ENCODE measurements around the gene CPLX1.

The CPLX1 gene

DNA sequence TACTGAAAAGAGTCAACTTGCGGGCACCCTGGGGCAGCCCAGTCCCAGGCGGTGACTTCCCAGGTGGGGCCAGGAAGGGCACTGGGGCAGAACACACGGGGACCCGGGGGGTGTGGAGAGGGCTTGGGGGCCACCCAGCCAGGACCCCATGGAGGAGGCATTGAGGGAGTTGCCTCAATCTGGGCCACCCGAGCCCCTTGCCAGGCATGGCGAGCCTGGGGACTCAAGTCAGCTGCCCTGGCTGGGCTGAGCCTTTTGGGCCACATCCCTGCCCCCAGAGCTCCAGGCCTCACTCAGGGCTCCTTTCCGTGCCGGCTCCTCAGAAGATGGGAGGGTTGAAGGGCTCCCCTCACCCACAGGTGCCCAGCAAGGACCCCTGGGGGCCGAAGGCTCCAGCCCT, 6.6 kb upstream of the CPLX1 start:
- DNase-seq (ENCODE audit: low spot score), result no peak

DNA sequence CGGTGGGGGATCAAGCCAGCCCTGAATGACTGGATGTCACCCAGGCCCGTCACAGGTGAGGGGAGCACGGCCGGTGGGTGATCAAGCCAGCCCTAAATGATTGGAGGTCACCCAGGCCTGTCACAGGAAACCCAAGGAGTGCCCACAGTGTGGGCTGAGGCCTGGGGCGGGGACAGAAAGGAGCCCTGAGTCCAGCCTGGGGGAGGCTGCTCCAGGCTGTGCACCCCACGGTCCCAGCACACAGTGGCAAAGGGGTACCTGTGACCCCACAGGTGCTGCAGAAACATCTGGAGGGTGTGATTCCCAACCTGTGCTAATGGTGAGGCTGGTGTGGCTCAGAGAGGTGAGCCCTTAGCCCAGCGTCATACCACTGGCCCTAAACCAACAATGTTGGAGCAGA, 6.2 kb upstream of the CPLX1 start:
- DNase-seq (ENCODE audit: low spot score), result no peak

- no peak for DNase-seq (ENCODE audit: low spot score)
These were observed 5.5 kb upstream of the CPLX1 start for GRCh38 chr4:831483-831805.

GRCh38 chr4:830601-831482, 4.9 kb upstream of the CPLX1 start:
- no peak for DNase-seq (ENCODE audit: low spot score)

DNA sequence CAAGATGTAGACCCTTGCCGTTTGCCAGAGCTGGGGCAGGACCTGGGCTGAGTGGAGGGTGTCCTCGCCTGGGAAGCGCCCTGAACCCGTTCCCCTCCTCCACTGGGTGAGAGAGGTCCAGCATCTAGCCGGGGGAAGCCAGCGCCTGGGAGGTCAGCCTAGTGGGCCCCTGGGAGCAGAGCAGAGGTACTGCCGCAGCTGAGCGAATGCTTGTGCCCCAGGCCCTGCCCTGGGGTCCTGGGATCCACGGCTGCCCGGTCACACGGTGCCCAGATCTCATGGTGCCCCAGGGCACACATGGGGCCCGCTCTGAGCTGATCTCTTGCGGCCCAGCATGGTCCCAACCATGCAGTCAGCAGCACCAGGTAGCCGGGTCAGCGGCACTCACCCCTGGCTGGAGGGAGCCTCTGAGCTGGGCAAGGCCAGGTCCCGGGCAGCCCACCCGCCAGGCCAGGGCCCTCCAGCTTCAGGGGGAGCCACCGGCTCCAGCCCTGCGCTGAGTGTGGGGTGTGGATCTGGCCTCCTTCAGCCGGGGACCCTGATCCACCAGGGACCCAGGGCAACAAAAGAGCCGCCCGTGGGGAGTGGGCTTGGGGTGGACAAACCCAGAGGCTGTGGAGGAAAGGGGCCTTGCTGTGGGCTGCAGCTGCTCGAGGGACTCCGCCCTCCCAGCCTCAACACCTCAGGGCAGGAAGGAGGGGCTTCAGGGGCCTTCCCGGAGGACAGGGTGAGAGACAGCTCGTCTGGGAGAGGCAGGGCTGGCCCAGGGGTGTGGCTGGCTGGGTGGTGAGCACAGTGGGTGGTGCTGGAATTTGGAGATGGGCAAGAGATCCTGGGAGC, 4.1 kb upstream of the CPLX1 start:
- DNase-seq (ENCODE audit: low spot score), result no peak

- no peak for DNase-seq (ENCODE audit: low spot score)
These were observed 3.4 kb upstream of the CPLX1 start for GRCh38 chr4:829291-829690.

DNA sequence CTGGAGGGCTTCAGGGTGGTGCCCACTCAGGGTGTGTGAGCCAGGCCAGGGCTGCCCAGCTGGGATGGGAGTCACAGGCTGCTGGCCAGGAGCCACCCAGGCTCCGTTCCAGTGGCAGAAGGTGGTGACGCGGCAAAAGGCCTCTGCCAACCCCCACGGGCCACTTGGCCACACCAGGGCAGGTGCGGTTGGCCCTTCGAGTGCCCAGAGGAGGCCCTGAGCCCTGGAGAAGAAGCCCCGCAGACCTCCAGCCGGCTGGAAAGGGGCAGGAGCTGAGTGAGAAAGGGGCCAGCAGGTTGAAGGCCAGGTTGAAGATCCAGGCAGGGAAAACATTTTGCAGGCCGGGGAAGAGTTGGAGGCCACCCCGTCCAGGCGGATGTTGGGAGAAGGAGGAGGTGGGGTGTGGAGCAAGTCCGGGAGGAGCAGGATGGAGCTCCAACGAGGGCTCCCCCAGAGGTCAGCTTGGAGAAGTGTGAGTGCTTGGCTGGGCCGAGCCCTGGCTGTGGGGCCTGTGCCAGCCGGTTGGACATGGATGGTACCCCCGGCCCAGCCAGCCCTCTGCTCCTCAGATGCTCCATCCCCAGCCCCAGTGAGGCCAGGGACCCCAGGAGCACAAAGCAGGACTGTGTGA, 2.8 kb upstream of the CPLX1 start:
- peak; percentile 18 for DNase-seq (ENCODE audit: low spot score)

GRCh38 chr4:827209-828081, 1.5 kb upstream of the CPLX1 start:
- no peak for DNase-seq (ENCODE audit: low spot score)

GRCh38 chr4:826508-827208, 729 bp upstream of the CPLX1 start:
- no peak for DNase-seq (ENCODE audit: low spot score)

- no peak for DNase-seq (ENCODE audit: low spot score)
These were observed 612 bp downstream of the CPLX1 start for GRCh38 chr4:825063-825970.

GRCh38 chr4:824461-825062, 1.4 kb downstream of the CPLX1 start:
- DNase-seq (ENCODE audit: low spot score), result no peak

DNA sequence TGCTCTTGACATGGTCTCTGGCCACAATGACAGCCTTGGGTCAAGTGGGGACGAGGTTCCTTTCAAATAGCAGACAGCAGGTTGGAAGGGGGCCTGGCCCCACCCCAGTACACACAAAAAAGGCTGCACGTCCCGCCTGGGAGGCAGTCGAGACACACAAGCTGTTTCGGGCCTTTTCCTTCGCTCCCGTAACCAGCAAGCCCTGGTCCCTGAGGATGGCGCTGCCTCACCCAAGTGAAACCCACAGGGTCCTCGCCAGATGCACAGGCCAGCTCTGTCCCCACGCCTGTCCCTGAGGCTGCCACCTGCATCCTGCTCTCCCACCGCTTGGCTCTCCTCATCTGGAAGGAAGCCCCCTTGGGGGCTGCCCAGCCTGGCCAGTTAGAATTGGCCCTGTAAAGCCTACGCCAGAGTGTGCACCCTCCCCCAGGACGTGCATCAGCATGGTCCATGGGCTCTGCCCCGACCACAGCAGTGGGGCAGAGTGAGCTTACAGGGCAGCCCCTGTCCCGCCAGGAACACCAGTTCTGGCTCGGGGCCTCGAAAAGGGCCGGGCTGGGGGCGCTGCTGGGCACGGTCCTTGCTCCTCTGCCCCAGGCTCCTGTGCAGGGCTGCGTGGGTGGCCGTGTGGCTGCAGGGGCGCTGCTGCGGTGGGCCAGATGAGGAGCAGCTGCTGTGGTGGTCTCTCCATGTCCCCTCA, 2.0 kb downstream of the CPLX1 start:
- no peak for DNase-seq (ENCODE audit: low spot score)

DNA sequence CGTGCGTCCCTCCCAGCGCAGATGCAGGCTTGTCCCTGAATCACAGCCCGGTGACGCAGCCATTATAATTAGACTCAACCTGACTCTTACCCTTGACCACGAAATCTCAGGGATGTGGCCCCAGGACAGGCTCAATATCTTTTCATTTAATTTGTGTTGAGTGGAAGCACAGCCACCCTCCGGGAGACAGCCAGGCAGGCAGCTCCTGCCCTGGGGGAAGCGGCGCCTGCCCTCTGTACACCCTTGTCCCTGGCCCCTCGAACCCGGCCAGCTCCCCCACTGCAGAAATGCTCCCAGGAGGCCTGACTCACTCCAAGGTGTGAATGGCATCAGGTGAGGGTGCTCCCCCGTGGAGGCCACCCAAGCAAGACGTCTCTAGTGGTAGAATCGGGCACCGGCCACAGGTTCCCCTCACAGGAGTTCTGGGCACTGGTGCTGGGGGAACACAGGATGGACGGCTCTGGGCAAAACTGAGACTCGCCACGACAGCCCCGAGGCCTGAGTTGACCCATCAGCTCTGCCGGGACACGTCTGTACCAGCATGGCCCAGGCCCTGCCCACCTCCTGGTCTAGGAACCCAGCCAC, 2.7 kb downstream of the CPLX1 start:
- no peak for DNase-seq (ENCODE audit: low spot score)

- DNase-seq (ENCODE audit: low spot score), result no peak
These were observed 3.4 kb downstream of the CPLX1 start for GRCh38 chr4:822361-823175.

GRCh38 chr4:821631-822030, 4.3 kb downstream of the CPLX1 start:
- no peak for DNase-seq (ENCODE audit: low spot score)

DNA sequence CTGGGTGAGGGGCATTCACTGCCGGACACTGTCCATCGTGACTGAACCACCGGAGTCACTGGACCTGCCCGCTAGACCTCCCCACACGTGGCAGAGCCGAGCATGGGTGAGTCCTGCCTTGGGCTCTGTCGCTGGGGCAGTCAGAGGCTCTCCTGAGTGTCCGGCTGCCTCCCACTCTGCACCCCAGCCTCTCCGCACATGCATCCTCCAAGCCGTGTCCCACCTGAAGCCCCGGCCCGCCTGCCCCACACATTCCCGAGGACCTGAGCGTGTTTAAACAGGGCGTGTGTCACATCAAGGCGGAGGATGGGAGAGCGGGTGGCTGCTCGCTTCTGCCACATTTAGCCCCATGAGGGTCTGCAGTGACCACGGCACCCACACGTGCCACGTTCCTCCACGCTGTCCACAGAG, 4.7 kb downstream of the CPLX1 start:
- no peak for DNase-seq (ENCODE audit: low spot score)

DNA sequence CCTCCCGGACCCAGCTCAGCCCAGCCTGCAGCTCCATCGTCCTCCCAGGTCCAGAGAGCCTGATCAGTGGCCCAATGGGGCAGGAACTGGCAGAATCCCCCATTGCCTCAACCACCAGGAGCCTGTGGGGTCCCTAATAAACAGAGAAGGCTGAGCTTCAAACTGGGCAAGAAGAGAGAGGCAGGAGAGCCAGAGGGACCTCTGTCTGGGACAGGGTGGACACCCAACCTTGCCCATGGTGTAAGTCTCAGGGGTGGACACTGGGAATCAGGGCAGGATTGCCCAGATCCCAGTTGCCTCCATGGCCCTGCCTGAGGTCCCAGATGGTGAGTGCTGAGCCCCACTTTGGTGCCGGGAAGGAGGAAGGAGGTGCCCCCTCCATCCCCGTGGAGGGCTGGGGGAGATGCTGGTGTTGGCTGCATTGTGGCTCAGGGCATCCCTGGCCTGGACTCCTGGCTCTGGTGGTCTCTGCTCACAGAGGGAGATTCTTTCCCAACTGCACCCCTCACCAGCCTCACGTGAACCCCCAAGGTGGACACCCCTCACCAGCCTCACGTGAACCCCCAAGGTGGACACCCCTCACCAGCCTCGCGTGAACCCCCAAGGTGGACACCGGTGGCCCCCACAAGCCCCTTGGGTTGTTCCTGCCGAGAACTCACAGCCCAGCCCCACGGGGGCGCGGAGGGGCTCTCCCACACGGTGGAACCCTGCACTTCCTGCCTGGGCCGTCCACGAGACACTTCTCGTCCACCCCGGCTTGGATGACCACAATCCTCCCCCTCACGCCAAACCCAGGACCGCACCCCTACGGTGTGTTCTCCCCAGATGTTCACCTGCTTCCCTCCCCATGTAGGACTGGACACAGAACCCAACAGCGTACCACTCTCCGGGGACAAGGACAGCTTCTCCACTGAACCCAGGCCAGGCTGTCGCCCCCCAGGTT, 5.4 kb downstream of the CPLX1 start:
- no peak for DNase-seq (ENCODE audit: low spot score)
